Neuron (in vitro differentiated cells): ENCODE results near the gene PDGFRB.
A peak's percentile ranks its signal among the peaks of the same experiment; 100 is the strongest.

Experiments used
- H2AFZ ChIP-seq: one replicate; pipeline ENCODE4 v1.6.1; 2013; ENCODE audit warnings: low read depth, mild to moderate bottlenecking, inconsistent platforms, low read length, moderate library complexity
- H3K27me3 ChIP-seq: one replicate; pipeline ENCODE4 v1.6.1; 2013; ENCODE audit warnings: low read length; ENCODE audit not compliant: insufficient read depth
- H3K36me3 ChIP-seq: one replicate; pipeline ENCODE4 v1.6.1; 2013; ENCODE audit warnings: low read length; ENCODE audit not compliant: insufficient read depth
- H3K4me1 ChIP-seq: one replicate; pipeline ENCODE4 v1.6.1; 2013; ENCODE audit warnings: low read length; ENCODE audit not compliant: insufficient read depth
- H3K4me3 ChIP-seq: 2 replicates; pipeline ENCODE4 v1.5.1; 2013; ENCODE audit warnings: mild to moderate bottlenecking, low read length, moderate library complexity
- H3K9me3 ChIP-seq: one replicate; pipeline ENCODE4 v1.6.1; 2013; ENCODE audit warnings: low read length

Gene PDGFRB

DNA sequence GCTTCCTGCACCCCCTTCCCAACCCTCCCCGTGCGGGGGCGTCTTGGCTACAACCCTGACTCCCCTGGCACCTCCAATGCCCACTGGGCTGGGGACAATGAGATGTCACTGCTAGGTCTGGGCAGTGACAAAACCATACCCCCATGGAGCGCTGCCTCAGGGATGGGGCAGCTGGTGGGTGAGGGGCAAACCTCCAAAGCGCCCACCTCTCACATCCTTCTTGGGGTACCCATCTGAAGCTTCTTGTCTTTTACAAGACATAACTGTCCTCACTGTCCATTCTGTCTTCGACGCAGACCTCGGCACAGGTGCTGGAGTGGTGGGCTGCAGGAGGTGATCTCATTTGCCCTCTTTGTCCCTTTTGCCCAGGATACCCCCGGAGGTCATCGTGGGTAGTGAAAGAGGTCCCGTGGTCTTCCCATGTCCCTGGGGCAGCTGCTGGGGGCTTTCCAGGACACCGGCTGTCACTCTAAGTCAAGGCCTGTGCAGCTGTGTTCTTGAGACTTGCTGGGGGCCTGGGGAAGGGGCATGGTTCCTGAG, 41.5 kb downstream of the PDGFRB start:
- Histone ChIP-seq H3K9me3 (no peaks in the 10 kb centered on the region), H3K4me3 (no peak overlapping the region), H3K36me3 (no peaks in the 10 kb centered on the region), H3K4me1 (peaks cover 12% of the 10 kb centered on the region), H3K27me3 (no peaks in the 10 kb centered on the region), H2AFZ (no peak overlapping the region)

DNA sequence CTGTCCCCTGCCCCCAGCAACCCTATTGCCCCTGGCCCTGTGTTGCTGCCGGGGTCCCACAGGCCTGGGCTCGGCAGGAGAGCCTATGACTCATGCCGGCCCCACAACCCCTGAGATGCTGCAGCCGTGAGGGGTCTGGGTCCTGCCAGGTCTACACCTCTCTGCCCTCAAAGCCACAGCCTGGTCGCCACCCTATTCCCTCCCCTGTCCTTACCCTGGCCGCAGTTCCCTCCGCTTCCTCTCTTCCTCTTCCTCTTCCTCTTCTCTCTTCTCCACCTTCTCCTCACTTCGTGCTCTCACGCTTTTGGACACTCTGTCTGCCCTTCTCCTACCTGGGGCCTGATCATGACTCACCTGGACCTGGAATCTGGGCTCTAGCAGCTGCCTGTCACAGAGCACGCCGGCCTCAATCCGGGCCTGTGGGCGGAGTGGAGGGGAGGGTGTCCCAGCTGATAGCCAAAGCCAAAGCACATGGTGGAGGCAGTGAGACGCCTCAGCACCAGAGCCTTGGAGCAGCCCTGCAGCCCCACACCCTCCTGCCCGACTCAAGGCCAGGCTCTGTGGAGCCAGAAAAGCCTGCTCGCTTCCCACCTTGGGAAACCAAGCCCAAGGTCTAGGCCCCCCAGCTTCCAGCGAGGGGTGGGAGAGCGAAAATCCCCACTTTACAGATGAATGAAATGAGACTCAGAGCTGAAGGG, 42.4 kb downstream of the PDGFRB start:
- H3K36me3 ChIP-seq = no peaks in the 10 kb centered on the region
- H3K27me3 ChIP-seq = no peaks in the 10 kb centered on the region
- H3K4me3 ChIP-seq = no peak overlapping the region
- no peak overlapping the region for H2AFZ ChIP-seq
- H3K9me3 ChIP-seq = no peaks in the 10 kb centered on the region
- H3K4me1 ChIP-seq = peaks cover 12% of the 10 kb centered on the region

DNA sequence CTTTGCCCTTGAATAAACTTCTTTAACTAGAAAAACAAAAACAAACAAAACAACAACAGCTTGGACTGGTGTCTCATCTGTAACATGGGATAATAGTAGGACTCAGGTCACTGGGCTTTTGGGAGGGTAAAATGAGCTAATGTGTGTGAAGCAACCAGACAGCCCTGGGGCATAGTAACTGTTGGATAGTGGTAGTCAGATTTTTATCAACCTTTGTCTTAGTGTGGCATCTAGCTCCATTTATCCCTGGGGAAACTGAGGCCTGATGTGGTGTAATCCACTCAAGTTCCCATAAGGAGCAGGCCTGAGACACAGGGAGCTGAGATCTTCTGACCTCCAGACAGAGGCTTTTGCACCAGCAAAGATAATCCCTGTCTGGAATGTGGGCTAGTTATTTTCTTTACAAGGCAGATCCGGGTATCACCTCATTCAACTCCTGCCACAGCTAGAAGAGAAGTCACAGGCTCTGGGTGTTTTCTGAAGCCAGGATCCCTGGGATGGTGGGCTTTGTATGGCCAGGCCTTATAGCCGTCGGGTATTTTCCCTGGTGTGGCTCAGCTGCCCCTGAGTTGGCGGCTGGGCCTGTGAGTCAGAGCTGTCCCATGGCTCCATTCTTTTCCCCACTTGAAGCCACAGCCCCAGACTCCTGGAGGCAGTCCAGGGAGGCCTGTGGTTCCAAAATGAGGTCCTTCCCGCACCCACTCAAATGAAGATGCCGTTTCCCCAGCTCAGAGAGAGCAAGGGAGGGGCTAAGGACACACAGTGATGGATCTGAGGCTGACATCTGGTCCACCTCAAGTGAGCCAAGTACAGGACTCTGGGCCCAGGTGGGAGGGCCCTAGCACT, 43.2 kb downstream of the PDGFRB start:
- H3K27me3 ChIP-seq = no peaks in the 10 kb centered on the region
- no peaks in the 10 kb centered on the region for H3K9me3 ChIP-seq
- H3K4me1 ChIP-seq = peaks cover 12% of the 10 kb centered on the region
- H2AFZ ChIP-seq = no peak overlapping the region
- H3K4me3 ChIP-seq = no peak overlapping the region
- no peaks in the 10 kb centered on the region for H3K36me3 ChIP-seq

- H2AFZ ChIP-seq = peak overlapping the region; percentile 9
- no peaks in the 10 kb centered on the region for H3K9me3 ChIP-seq
- no peaks in the 10 kb centered on the region for H3K27me3 ChIP-seq
- H3K36me3 ChIP-seq = no peaks in the 10 kb centered on the region
- no peak overlapping the region for H3K4me3 ChIP-seq
- H3K4me1 ChIP-seq = peaks cover 12% of the 10 kb centered on the region
Measured at GRCh38 chr5:150111122-150111521, 44.5 kb downstream of the PDGFRB start.

DNA sequence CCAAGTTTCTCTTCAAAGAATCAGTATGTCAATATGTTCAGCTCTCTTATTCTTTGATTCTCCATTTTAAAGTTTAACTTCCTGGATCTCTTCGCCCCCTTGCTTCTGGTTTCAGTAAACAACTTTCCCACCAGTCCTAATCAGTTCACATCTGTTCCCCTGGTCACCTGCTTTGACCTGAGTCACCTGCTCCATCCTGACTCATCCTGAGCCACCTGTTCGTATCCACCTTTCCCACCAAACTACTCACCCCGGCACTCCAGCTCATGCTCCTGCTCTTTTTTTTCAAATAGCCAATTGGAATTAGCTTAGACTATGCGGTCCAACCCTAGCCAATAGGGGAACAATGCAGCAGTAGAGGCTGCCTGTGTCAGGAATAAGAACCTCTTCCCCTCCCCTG, 45.7 kb downstream of the PDGFRB start:
- Histone ChIP-seq H3K9me3 (no peaks in the 10 kb centered on the region), H3K4me3 (no peak overlapping the region), H3K36me3 (no peaks in the 10 kb centered on the region), H3K27me3 (no peaks in the 10 kb centered on the region), H2AFZ (no peak overlapping the region), H3K4me1 (peaks cover 12% of the 10 kb centered on the region)

- H3K9me3 ChIP-seq = no peaks in the 10 kb centered on the region
- H3K36me3 ChIP-seq = no peaks in the 10 kb centered on the region
- H3K4me3 ChIP-seq = no peak overlapping the region
Measured at GRCh38 chr5:150108711-150109514, 46.7 kb downstream of the PDGFRB start.

DNA sequence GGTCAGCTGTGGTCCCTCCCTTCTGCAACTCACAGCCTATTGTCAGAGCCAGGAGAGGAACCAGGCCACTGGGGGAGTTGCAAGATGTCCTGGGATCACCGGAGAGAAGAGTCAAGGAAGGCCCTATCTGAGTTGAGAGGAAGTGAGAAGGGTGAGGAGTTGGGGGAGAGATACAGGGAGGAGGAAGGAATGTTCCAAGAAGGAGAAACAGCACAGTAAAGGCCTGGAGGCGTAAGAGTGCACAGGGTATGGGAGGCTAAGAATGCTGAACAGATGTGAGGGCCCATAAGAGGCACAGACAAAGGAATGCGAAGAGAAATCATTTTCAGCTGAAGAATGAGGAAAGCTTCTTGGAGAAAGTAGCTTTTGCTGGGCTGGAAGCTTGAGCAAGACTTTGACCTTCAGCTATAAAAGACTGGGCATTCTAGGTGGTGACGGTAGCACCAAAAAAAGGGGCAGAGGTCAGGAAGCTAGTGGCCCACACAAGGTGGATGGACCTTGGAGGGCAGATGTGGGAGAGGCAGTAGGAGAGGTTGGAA, 47.7 kb downstream of the PDGFRB start:
- H3K4me3 ChIP-seq = no peak overlapping the region
- no peaks in the 10 kb centered on the region for H3K36me3 ChIP-seq
- H3K4me1 ChIP-seq = peaks cover 12% of the 10 kb centered on the region
- no peaks in the 10 kb centered on the region for H3K9me3 ChIP-seq
- H2AFZ ChIP-seq = no peak overlapping the region
- no peaks in the 10 kb centered on the region for H3K27me3 ChIP-seq

More at GRCh38 chr5:150108711-150109514, 46.7 kb downstream of the PDGFRB start:
- H3K4me1 ChIP-seq = peaks cover 12% of the 10 kb centered on the region
- H2AFZ ChIP-seq = no peak overlapping the region
- H3K27me3 ChIP-seq = no peaks in the 10 kb centered on the region

- Histone ChIP-seq H3K4me1 (peaks cover 12% of the 10 kb centered on the region), H2AFZ (peak overlapping the region; percentile 17), H3K27me3 (no peaks in the 10 kb centered on the region), H3K9me3 (no peaks in the 10 kb centered on the region), H3K36me3 (no peaks in the 10 kb centered on the region), H3K4me3 (no peak overlapping the region)
Measured at GRCh38 chr5:150106674-150107426, 48.8 kb downstream of the PDGFRB start.

GRCh38 chr5:150105928-150106615, 49.6 kb downstream of the PDGFRB start:
- Histone ChIP-seq H3K36me3 (no peaks in the 10 kb centered on the region), H3K9me3 (no peaks in the 10 kb centered on the region), H2AFZ (peak overlapping the region; percentile 17), H3K4me3 (no peak overlapping the region), H3K4me1 (peaks cover 5% of the 10 kb centered on the region), H3K27me3 (no peaks in the 10 kb centered on the region)

- no peaks in the 10 kb centered on the region for H3K4me1 ChIP-seq
- H3K9me3 ChIP-seq = no peaks in the 10 kb centered on the region
- no peak overlapping the region for H3K4me3 ChIP-seq
Measured at GRCh38 chr5:150104550-150104870, 51.1 kb downstream of the PDGFRB start.

GRCh38 chr5:150103678-150104549, 51.7 kb downstream of the PDGFRB start:
- H2AFZ ChIP-seq = no peak overlapping the region
- no peaks in the 10 kb centered on the region for H3K36me3 ChIP-seq
- no peaks in the 10 kb centered on the region for H3K27me3 ChIP-seq
- H3K4me3 ChIP-seq = no peak overlapping the region
- no peaks in the 10 kb centered on the region for H3K4me1 ChIP-seq
- no peaks in the 10 kb centered on the region for H3K9me3 ChIP-seq

More at GRCh38 chr5:150104550-150104870, 51.1 kb downstream of the PDGFRB start:
- H3K36me3 ChIP-seq = no peaks in the 10 kb centered on the region
- H2AFZ ChIP-seq = no peak overlapping the region
- no peaks in the 10 kb centered on the region for H3K27me3 ChIP-seq
